K562 (cell line): Measurements from ENCODE around the gene DNAJC2. TPM values are rescaled to one million over a fixed set of nuclear protein-coding genes. Genes with fewer than 3 reads are reported as not detected.
A peak's percentile ranks its signal among the peaks of the same experiment; 100 is the strongest.

Experiments
- AFF4 ChIP-seq: sonication (generic); formaldehyde crosslinking; IDR thresholded peaks from 2 replicates; pipeline ENCODE4 v1.8.0; 2023; ENCODE audit warnings: mild to moderate bottlenecking, missing genetic modification reagents
- ASH1L ChIP-seq: fragments of 450-650 bp; IDR thresholded peaks from 2 replicates; pipeline ENCODE4 v1.6.1; 2018; ENCODE audit warnings: borderline replicate concordance, mild to moderate bottlenecking, low read depth; ENCODE audit not compliant: partially characterized antibody
- BRCA1 ChIP-seq, 2 experiments: fragments of 450-650 bp in 1 of 2; sonication (generic) in 1 of 2; formaldehyde crosslinking in 1 of 2; IDR thresholded peaks; 2 replicates each; pipeline versions ENCODE4 v1.5.0 to v1.6.1; 2017 to 2020; ENCODE audit warnings: mild to moderate bottlenecking in 1 of 2, missing genetic modification reagents in 1 of 2
- CHD4 ChIP-seq: fragments of 200-600 bp; sonication (generic); IDR thresholded peaks from 3 replicates; pipeline ENCODE4 v1.6.1; 2012; ENCODE audit warnings: low read depth, mild to moderate bottlenecking, mixed read lengths, low read length, inconsistent platforms; ENCODE audit not compliant: insufficient read depth, insufficient replicate concordance, poor library complexity, severe bottlenecking
- CREM ChIP-seq: IDR thresholded peaks from 2 replicates; pipeline ENCODE4 v1.6.1; 2014; ENCODE audit warnings: antibody characterized with exemption, low read depth
- GABPA ChIP-seq: fragments of 200-800 bp; sonication (Bioruptor generic); conservative IDR thresholded peaks from 2 replicates; pipeline ENCODE4 v1.6.1; 2016; ENCODE audit warnings: low read depth, missing genetic modification characterization, missing compliant biosample characterization
- HNRNPL ChIP-seq: fragments of 200-400 bp; formaldehyde crosslinking; IDR thresholded peaks from 2 replicates; pipeline ENCODE4 v1.6.1; 2017; ENCODE audit warnings: low read depth, mild to moderate bottlenecking, low read length
- KAT2B ChIP-seq: IDR thresholded peaks from one replicate; pipeline ENCODE4 v1.6.1; 2012; ENCODE audit warnings: low read depth, mild to moderate bottlenecking, control low read depth, inconsistent platforms, low read length, moderate library complexity
- KDM2B ChIP-seq: fragments of 250-450 bp; sonication (Bioruptor Pico); IDR thresholded peaks from 2 replicates; pipeline ENCODE4 v1.8.0; 2021; ENCODE audit warnings: mild to moderate bottlenecking, moderate library complexity
- PHB ChIP-seq: fragments of 250-450 bp; sonication (Bioruptor Pico); IDR thresholded peaks from 2 replicates; pipeline ENCODE4 v1.5.0; 2021
- PHF8 ChIP-seq: fragments of 200-600 bp; sonication (generic); IDR thresholded peaks from 2 replicates; pipeline ENCODE4 v1.6.1; 2012; ENCODE audit warnings: mixed run types, mild to moderate bottlenecking, inconsistent platforms, low read length, moderate library complexity, borderline replicate concordance
- RAD21 ChIP-seq, 2 experiments: fragments of 250-450 bp in 1 of 2; fragments of 450-650 bp in 1 of 2; sonication (Bioruptor Pico) in 1 of 2; formaldehyde crosslinking in 1 of 2; IDR thresholded peaks in 1 of 2; conservative IDR thresholded peaks in 1 of 2; 2 replicates each; pipeline versions ENCODE4 v1.4.0 to v1.8.0; 2020 to 2022; ENCODE audit warnings: mild to moderate bottlenecking in 2 of 2, moderate library complexity in 1 of 2
- TEAD4 ChIP-seq, 2 experiments: sonication (generic) in 1 of 2; formaldehyde crosslinking in 1 of 2; IDR thresholded peaks; 2 replicates each; pipeline versions ENCODE4 v1.6.1 to v1.8.0; 2012 to 2022; ENCODE audit warnings: borderline replicate concordance in 1 of 2, inconsistent platforms in 1 of 2, low read length in 1 of 2, mild to moderate bottlenecking in 1 of 2, missing genetic modification reagents in 1 of 2
- ZKSCAN1 ChIP-seq: fragments of 150-350 bp; IDR thresholded peaks from 2 replicates; pipeline ENCODE4 v1.6.1; 2016; ENCODE audit warnings: low read depth, low read length
- ZKSCAN8 ChIP-seq: fragments of 200-800 bp; sonication (Bioruptor generic); IDR thresholded peaks from 2 replicates; pipeline ENCODE4 v1.6.1; 2016; ENCODE audit warnings: missing genetic modification characterization, missing compliant biosample characterization
- ZNF134 ChIP-seq: fragments of 250-450 bp; sonication (Bioruptor Pico); conservative IDR thresholded peaks from 2 replicates; pipeline ENCODE4 v1.4.0; 2020
- ZNF224 ChIP-seq: sonication (generic); formaldehyde crosslinking; IDR thresholded peaks from 2 replicates; pipeline ENCODE4 v1.8.0; 2022; ENCODE audit warnings: mild to moderate bottlenecking, missing genetic modification reagents
- ZNF253 ChIP-seq: fragments of 250-450 bp; sonication (Bioruptor Pico); conservative IDR thresholded peaks from 2 replicates; pipeline ENCODE4 v1.6.1; 2021; ENCODE audit warnings: mild to moderate bottlenecking
- polyA plus RNA-seq, 8 experiments: library from polyadenylated mRNA; depleted of rRNA in 4 of 8; stranded (reverse) in 5 of 8; unstranded in 3 of 8; fragments of >200 nt; fragmentation: Nextera tagmentation in 2 of 8; fragmentation: Illumina TruSeq in 1 of 8; extraction: Ambion mirVana in 2 of 8; extraction: Trizol in 1 of 8; gene quantifications; 2 replicates each; pipeline versions ENCODE4 v1.2.1 to v1.2.3, GENCODE V29; 2011 to 2014; ENCODE audit warnings: inconsistent platforms in 1 of 8, missing spikeins in 1 of 8
- total RNA-seq, 7 experiments: library from RNA; depleted of rRNA in 6 of 7; stranded (reverse); fragments of >200 nt in 6 of 7; fragmentation: Illumina TruSeq in 2 of 7; extraction: Trizol in 2 of 7; gene quantifications; 2 replicates each; pipeline versions ENCODE4 v1.2.1 to v1.2.3, GENCODE V29; 2011 to 2021; ENCODE audit warnings: low replicate concordance in 1 of 7
- TF ChIP-seq, protein P1 (sequence below): IDR thresholded peaks from 3 replicates; pipeline ENCODE4 v1.6.1; 2011; ENCODE audit warnings: borderline replicate concordance, mild to moderate bottlenecking, moderate library complexity; ENCODE audit not compliant: insufficient read length; ENCODE audit errors: extremely low read depth

DNAJC2 gene
- total and polyA plus RNA-seq, 9 of the 15 experiments (the other 6 are each of a cell fraction or from before 2014, with no cell fraction given) = 40.2 to 157 (median 92.1) TPM

GRCh38 chr7:103347507-103348267 is 3.1 kb upstream of the DNAJC2 start, which contains the start of gene PSMC2 (continued):
- no peak for TF ChIP-seq CHD4
- TF ChIP-seq, protein P1, sequence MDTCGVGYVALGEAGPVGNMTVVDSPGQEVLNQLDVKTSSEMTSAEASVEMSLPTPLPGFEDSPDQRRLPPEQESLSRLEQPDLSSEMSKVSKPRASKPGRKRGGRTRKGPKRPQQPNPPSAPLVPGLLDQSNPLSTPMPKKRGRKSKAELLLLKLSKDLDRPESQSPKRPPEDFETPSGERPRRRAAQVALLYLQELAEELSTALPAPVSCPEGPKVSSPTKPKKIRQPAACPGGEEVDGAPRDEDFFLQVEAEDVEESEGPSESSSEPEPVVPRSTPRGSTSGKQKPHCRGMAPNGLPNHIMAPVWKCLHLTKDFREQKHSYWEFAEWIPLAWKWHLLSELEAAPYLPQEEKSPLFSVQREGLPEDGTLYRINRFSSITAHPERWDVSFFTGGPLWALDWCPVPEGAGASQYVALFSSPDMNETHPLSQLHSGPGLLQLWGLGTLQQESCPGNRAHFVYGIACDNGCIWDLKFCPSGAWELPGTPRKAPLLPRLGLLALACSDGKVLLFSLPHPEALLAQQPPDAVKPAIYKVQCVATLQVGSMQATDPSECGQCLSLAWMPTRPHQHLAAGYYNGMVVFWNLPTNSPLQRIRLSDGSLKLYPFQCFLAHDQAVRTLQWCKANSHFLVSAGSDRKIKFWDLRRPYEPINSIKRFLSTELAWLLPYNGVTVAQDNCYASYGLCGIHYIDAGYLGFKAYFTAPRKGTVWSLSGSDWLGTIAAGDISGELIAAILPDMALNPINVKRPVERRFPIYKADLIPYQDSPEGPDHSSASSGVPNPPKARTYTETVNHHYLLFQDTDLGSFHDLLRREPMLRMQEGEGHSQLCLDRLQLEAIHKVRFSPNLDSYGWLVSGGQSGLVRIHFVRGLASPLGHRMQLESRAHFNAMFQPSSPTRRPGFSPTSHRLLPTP = no peak
- no peak for TF ChIP-seq AFF4 (CRISPR knock-in tag)
- TF ChIP-seq TEAD4 (IDR thresholded peaks at IDR 0.05; ENCODE audit: low read length) = peak; percentile 68
- no peak for TF ChIP-seq TEAD4 (CRISPR knock-in tag; IDR thresholded peaks at IDR 0.05; ENCODE audit: borderline replicate concordance)
- no peak for TF ChIP-seq ASH1L
- no peak for TF ChIP-seq BRCA1 (IDR thresholded peaks at IDR 0.05)
- TF ChIP-seq BRCA1 (CRISPR knock-in tag; IDR thresholded peaks at IDR 0.05) = no peak
- TF ChIP-seq KAT2B = no peak
- TF ChIP-seq RAD21 (CRISPR knock-in tag; conservative IDR thresholded peaks at IDR 0.05 in 1 of 2, IDR thresholded peaks at IDR 0.05 in 1 of 2) = no peak
- peak; percentile 96 for TF ChIP-seq PHF8
- peak; percentile 73; the same call in 1 of the 2 replicates for TF ChIP-seq ZKSCAN1
- TF ChIP-seq PHB = no peak
- TF ChIP-seq ZNF253 (CRISPR knock-in tag) = no peak
- no peak for TF ChIP-seq ZNF224 (CRISPR knock-in tag)
- peak; percentile 100 for TF ChIP-seq GABPA (tag)
- no peak for TF ChIP-seq ZKSCAN8 (CRISPR knock-in tag)
- no peak for TF ChIP-seq KDM2B (CRISPR knock-in tag)
- TF ChIP-seq ZNF134 (CRISPR knock-in tag) = no peak
- TF ChIP-seq HNRNPL = no peak
- peak; percentile 75; the same call in 1 of the 2 replicates for TF ChIP-seq CREM
